ENCODE results near the gene ITGAV. TPM values are rescaled to one million over a fixed set of nuclear protein-coding genes. Genes with fewer than 3 reads are reported as not detected.

Gene ITGAV
- total and polyA plus RNA-seq, 2 experiments from 2014 or later = 32.7 to 135 TPM

DNA sequence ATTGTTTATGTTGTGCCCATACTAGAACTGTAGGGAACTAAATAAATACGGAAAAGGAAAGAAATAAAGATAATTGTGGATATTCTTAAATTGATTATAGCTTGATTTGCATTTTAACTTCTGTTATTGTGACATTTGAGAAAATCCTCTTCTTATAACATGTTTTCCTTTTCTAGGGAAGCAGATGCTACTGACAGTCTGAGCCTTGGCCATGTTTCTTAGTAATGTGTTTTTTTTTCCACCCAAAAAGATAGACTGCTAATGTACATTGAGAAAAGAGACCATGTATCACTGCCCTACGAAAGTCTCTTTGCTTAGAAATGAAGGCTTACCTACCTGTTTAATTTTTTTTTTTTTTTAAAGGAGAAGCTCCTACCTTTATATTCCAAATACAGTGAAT lies 22.2 kb downstream of the ITGAV start:
- no peak for DNase-seq (ENCODE audit: low spot score)
- H3K4me3 ChIP-seq = no peak overlapping the region
- H2AFZ ChIP-seq = no peak overlapping the region
- H3K79me2 ChIP-seq = peaks cover 20% of the 10 kb centered on the region
- no peaks in the 10 kb centered on the region for H3K9me2 ChIP-seq (replicated peaks; ENCODE audit: insufficient read depth)
- H3K9me3 ChIP-seq (ENCODE audit: low read depth) = no peaks in the 10 kb centered on the region
- no peaks in the 10 kb centered on the region for H3K27me3 ChIP-seq
- H3K4me1 ChIP-seq (ENCODE audit: insufficient read depth) = no peaks in the 10 kb centered on the region
- no peaks in the 10 kb centered on the region for H4K20me1 ChIP-seq (ENCODE audit: insufficient read depth, poor library complexity, severe bottlenecking)
- no peak for TF ChIP-seq EZH2phosphoT487 (IDR thresholded peaks at IDR 0.05; ENCODE audit: low read depth, severe bottlenecking, unreplicated experiment)
- TF ChIP-seq, protein P1, sequence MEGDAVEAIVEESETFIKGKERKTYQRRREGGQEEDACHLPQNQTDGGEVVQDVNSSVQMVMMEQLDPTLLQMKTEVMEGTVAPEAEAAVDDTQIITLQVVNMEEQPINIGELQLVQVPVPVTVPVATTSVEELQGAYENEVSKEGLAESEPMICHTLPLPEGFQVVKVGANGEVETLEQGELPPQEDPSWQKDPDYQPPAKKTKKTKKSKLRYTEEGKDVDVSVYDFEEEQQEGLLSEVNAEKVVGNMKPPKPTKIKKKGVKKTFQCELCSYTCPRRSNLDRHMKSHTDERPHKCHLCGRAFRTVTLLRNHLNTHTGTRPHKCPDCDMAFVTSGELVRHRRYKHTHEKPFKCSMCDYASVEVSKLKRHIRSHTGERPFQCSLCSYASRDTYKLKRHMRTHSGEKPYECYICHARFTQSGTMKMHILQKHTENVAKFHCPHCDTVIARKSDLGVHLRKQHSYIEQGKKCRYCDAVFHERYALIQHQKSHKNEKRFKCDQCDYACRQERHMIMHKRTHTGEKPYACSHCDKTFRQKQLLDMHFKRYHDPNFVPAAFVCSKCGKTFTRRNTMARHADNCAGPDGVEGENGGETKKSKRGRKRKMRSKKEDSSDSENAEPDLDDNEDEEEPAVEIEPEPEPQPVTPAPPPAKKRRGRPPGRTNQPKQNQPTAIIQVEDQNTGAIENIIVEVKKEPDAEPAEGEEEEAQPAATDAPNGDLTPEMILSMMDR (IDR thresholded peaks at IDR 0.05; ENCODE audit: poor library complexity) = no peak
- TF ChIP-seq EZH2 (IDR thresholded peaks at IDR 0.05; ENCODE audit: borderline replicate concordance) = no peak
- H3K27ac ChIP-seq = no peak overlapping the region
- 96% methylated on average over 2 of the region's 2 CpGs for WGBS (ENCODE audit: low lambda C conversion rate, missing lambda C conversion rate)
- H3K36me3 ChIP-seq (replicated peaks; ENCODE audit: insufficient read depth, low read depth) = no peaks in the 10 kb centered on the region
- H3K4me2 ChIP-seq = no peak overlapping the region

DNA sequence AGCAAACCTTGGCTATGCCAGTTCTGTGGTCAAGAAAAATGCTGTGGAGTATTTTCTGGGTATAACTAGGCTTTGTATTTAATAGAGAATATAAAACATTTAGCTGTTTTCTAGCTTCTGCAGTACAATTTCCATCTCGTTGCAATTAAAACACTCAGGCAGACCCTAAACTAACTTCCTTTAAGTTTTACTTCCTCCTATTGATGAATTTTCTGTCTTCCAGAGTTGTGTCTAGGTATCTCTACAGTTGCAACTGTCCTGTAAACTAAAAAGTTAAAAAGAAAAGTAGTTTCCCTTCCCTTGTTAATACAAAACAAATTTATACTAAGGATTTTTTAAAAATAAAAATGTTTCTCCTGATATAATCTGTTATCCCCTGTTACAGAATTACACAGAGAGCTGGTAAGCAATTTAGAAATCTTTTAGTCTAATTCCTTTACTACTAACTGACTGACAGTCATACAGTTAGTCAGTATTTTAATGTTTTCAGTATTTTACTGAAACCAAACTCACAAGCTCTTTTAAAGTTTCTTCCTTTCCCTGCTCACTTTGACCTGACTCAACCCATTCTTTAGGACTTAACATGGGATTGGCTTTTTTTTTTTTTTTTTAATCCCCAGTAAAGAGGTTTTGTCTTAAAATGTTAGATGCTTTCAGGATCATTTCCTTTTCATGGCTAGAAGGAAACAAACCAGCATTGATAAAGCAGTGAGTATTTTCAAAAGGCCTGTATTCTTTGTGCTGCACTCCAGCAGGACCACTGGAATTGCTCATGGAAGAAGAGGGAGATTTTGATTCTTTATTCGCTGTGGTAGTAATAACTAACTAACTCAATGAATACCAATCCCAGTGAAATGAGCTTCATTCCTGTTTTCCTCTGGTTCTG lies 22.9 kb downstream of the ITGAV start:
- Histone ChIP-seq H3K4me3 (no peak overlapping the region), H3K4me1 (ENCODE audit: insufficient read depth) (no peaks in the 10 kb centered on the region), H3K27ac (no peak overlapping the region), H4K20me1 (ENCODE audit: insufficient read depth, poor library complexity, severe bottlenecking) (no peaks in the 10 kb centered on the region), H3K9me2 (replicated peaks; ENCODE audit: insufficient read depth) (no peaks in the 10 kb centered on the region), H3K9me3 (ENCODE audit: low read depth) (no peaks in the 10 kb centered on the region), H2AFZ (no peak overlapping the region), H3K36me3 (replicated peaks; ENCODE audit: insufficient read depth, low read depth) (no peaks in the 10 kb centered on the region), H3K4me2 (no peak overlapping the region), H3K27me3 (no peaks in the 10 kb centered on the region), H3K79me2 (peaks cover 15% of the 10 kb centered on the region)
- no peak for DNase-seq (ENCODE audit: low spot score)
- 80% methylated on average over 2 of the region's 2 CpGs for WGBS (ENCODE audit: low lambda C conversion rate, missing lambda C conversion rate)
- TF ChIP-seq EZH2 (IDR thresholded peaks at IDR 0.05; ENCODE audit: borderline replicate concordance) (no peak), EZH2phosphoT487 (IDR thresholded peaks at IDR 0.05; ENCODE audit: low read depth, severe bottlenecking, unreplicated experiment) (no peak)
- TF ChIP-seq, protein P1 (IDR thresholded peaks at IDR 0.05; ENCODE audit: poor library complexity) = no peak

DNA sequence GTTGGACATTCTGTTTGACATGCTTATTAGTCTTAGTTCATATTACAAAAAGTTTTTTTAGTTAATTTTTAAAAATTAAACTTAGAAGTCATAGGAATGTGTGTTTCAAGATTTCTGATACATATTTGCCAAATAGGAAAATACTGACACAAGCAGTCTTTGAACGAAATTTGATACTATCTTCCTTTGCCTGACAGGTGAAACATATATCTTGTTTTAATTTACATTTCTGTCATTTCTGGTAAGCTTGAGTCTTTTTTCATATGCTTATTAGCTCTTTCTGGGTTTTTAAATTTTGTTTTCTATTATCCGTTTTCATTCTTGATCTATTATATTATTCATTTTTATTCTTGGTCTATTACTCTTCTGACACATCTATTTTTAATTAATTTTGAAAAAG lies 24.5 kb downstream of the ITGAV start:
- Histone ChIP-seq H2AFZ (no peak overlapping the region), H3K9me2 (replicated peaks; ENCODE audit: insufficient read depth) (no peaks in the 10 kb centered on the region), H3K79me2 (peaks cover 9% of the 10 kb centered on the region), H3K4me1 (ENCODE audit: insufficient read depth) (no peaks in the 10 kb centered on the region), H3K27me3 (no peaks in the 10 kb centered on the region), H3K36me3 (replicated peaks; ENCODE audit: insufficient read depth, low read depth) (no peaks in the 10 kb centered on the region), H3K4me2 (no peak overlapping the region), H3K27ac (no peak overlapping the region), H4K20me1 (ENCODE audit: insufficient read depth, poor library complexity, severe bottlenecking) (no peaks in the 10 kb centered on the region), H3K9me3 (ENCODE audit: low read depth) (no peaks in the 10 kb centered on the region), H3K4me3 (no peak overlapping the region)
- TF ChIP-seq EZH2 (IDR thresholded peaks at IDR 0.05; ENCODE audit: borderline replicate concordance) = no peak
- no peak for DNase-seq (ENCODE audit: low spot score)
- WGBS (ENCODE audit: low lambda C conversion rate, missing lambda C conversion rate) = 86% methylated on average over 2 of the region's 2 CpGs

DNA sequence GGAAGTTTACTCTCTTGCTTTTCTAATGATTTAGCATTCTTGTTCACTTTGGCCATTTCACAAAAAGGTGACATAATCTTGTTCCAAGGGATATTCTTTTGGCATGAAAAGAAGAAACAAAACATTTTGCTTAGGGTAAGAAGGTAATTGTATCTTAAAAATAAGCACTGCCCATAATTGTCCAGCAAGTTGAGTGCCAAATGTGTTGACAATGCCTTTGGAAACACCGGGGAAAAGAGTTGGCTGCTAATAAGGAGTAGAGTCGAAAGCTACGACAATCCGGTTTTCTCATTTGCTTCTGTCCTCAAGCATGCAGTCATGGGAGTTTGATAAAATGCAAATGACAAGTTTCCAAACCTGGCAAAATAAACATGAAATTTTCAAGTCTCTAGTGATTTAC lies 27.3 kb downstream of the ITGAV start:
- H3K4me2 ChIP-seq = no peak overlapping the region
- peaks cover 14% of the 10 kb centered on the region for H3K79me2 ChIP-seq
- DNase-seq (ENCODE audit: low spot score) = no peak
- no peaks in the 10 kb centered on the region for H3K9me2 ChIP-seq (replicated peaks; ENCODE audit: insufficient read depth)
- WGBS (ENCODE audit: low lambda C conversion rate, missing lambda C conversion rate) = 93% methylated on average over 4 of the region's 4 CpGs
- no peaks in the 10 kb centered on the region for H3K36me3 ChIP-seq (replicated peaks; ENCODE audit: insufficient read depth, low read depth)
- H3K27me3 ChIP-seq = no peaks in the 10 kb centered on the region
- no peak overlapping the region for H2AFZ ChIP-seq
- no peaks in the 10 kb centered on the region for H3K9me3 ChIP-seq (ENCODE audit: low read depth)
- no peaks in the 10 kb centered on the region for H3K4me1 ChIP-seq (ENCODE audit: insufficient read depth)
- H3K27ac ChIP-seq = no peak overlapping the region
- no peaks in the 10 kb centered on the region for H4K20me1 ChIP-seq (ENCODE audit: insufficient read depth, poor library complexity, severe bottlenecking)
- H3K4me3 ChIP-seq = no peak overlapping the region
- TF ChIP-seq EZH2 (IDR thresholded peaks at IDR 0.05; ENCODE audit: borderline replicate concordance) (no peak), EZH2phosphoT487 (IDR thresholded peaks at IDR 0.05; ENCODE audit: low read depth, severe bottlenecking, unreplicated experiment) (no peak)
- TF ChIP-seq, protein P1 (IDR thresholded peaks at IDR 0.05; ENCODE audit: poor library complexity) = no peak

All from hepatocyte (in vitro differentiated cells).